Measurements from ENCODE around the gene TMEM17.
"Not testable (repeated sequence)": the region's sequence is repeated elsewhere in the genome, so short reads cannot be mapped to it uniquely, and the experiment has no call there.

TMEM17 gene, protein sequence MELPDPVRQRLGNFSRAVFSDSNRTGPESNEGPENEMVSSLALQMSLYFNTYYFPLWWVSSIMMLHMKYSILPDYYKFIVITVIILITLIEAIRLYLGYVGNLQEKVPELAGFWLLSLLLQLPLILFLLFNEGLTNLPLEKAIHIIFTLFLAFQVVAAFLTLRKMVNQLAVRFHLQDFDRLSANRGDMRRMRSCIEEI

DNA sequence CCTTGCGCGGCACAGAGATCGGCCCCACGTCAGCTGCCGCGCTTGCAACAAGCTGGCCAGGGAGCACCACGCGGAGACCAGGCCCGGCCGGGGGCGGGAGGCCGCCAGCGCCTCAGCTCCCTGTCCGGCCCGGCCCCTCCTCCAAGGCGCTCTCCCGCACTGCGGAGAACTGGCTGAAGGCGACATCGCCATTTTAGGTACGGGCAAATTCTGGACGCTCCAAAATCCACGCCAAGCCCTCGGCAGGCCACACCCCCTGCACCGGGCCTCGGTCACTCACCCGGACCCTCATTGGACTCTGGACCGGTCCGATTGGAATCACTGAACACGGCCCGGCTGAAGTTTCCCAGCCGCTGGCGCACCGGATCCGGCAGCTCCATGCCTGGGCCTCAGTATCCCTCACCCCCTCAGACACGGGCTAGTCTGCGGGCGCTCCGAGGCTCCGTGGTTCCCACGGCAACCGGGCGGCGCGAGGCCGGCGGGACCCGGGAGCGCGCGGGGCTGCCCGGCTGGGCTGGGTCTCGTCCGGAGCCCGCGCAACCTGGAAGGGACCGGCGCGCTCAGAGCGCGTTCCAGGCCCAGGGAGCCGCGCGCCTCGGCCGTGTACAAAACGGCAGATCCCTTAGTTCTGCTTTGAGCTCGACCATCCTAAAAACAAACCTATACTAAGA, at the start of gene TMEM17:
TSS of gene TMEM17 (minus strand) at position 446 of the 671 bp plus-strand sequence. CDS start at position 380, 66 bp downstream.
- DNase-seq (ENCODE audit: low read depth in 2 of 2) = peak; percentile 62 to 65

DNA sequence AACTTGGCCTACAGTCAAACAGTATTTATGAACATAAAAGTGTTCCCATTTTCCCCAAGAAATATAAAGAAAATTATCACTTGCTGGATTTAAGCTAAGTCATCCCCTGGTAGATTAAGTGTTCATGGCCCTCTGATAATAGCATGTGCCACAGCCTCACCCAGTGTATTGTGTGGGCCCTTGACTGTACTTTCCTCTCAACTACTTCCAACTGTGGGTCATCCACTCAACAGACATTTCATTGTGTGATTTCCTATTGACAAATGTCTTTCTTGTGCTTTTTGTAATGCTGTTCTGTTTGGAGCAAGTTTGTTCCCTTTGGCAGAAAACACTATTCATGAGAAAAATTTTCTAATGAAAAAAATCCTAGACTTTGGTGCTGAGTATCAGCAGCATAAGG, 48.4 kb upstream of the TMEM17 start:
- DNase-seq (ENCODE audit: low read depth in 2 of 2) = no peak

DNA sequence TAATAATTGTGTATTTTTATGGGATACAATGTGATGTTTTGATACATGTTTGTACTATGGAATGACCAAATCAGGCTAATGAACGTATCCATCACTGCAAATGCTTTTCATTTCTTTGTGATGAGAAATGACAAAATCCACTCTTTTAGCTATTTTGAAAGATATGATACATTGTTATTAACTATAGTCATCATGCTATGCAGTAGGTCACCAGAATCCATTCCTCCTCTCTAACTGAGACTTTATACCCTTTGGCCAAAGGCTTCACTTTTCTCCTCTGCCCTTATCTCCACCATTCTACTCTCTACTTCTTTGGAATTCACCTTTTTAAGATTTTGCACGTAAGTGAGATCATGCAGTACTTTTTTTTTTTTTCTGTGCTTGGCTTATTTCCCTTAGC, 44.5 kb upstream of the TMEM17 start:
- peak in 1 of 2 experiments; percentile 10 for DNase-seq (ENCODE audit: low read depth in 2 of 2)

DNA sequence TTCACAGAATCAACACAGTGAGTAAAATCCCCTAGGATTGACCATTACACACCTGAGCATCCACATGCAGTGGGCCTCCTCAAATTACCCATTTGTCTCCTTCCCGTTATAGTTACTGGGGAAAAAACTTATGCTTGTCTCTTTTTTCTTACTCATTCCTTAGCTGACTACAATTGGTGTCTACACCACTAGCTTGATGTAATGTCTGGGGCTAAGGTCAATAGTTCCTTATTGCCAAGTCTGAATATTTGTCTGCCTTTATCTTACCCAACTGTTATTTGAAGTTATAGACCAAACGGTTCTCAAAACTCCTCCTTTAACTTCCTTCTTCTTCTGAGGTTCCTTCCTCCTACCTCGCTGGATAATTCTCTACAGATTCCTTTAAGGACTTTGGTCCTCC, 41.9 kb upstream of the TMEM17 start:
- DNase-seq (ENCODE audit: low read depth in 2 of 2) = no peak

DNA sequence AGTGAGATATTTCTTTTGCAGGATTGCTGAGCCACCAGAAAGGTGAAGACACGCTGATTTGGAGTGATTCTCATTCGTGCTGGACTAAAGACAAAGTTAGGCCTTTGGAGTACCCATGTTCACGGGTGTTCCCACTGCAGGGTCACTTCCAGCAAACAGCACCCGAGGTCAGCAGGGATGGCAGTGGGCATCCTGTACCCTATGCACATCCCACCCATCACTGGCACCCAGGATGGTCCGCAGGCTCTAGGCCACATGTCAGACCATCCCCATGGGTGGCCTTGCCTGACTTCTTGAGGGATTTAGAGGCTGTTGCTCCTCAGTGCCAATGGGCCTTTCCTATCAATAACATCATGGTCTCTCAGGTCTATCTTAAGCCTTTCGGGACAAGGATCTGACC, 39.3 kb upstream of the TMEM17 start:
- no peak for DNase-seq (ENCODE audit: low read depth in 2 of 2)

DNA sequence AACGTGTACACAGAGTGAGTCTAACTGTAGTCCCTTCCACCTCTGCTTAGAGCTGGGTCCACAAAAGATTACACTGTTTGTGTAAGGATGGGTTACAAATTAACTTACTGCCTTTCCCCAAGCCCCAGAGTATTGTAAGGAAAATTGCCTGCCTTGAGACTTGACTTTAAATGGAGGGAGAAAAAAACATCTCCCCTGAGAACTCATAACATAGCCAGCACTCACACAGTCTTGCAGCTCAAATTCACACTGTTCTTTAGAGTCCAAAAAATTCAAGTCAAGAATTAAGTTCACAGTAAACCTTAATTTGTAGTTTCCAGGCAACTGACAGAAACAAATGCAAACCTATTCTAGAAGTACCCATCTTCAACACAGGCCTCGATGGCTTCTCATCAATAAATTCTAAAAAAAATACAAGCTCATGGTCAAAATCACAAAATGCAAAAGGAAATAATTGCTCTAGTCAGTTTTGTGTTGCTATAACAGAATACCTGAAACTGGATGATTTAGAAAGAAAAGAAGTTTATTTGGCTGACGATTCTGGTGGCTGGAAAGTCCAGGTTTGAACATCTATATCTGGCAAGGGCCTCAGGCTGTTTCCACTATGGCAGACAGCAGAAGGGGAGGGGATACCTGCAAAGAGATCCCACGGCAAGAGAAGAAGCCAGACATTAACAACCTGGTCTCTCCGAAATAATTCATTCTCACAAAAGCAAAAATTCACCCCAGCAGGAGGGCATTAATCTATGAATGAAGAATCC, 34.6 kb upstream of the TMEM17 start:
- DNase-seq (ENCODE audit: low read depth in 2 of 2) = no peak

DNA sequence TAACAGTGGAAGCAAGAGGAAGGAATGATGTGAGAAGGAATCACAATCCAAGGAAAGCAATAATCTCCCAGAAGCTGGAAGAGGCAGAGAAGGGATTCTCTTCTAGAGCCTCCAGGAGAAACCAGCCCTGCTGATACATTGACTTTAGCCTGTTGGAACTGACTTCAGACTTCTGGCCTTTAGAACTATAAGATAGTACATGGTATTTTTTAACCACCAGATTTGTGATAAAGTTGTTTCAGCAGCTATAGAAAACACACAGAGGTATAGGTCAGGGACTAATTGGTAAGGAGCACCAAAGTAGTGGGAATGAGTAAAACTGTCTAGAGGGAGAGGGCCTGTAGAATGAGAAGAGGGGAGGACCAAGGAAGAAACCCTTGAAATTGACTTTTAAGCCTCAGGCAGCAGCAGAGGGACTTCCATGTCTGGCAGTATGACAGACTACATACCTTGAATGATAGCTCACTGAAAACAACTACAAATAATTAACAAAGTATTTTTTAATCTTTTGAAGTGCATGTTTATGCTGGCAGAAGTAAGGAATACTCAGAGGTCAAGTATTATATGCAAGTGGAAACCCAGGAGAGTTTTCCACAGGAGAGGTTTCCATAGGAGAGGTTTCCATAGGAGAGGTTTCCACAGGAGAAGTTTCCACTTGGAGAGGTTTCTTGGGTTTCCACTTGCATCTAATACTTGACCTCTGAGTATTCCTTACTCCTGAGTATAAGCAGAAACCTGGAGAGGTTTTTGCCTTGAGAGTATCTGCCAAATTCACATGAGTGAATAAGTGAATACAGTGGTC, 33.8 kb upstream of the TMEM17 start:
- no peak for DNase-seq (ENCODE audit: low read depth in 2 of 2)

DNA sequence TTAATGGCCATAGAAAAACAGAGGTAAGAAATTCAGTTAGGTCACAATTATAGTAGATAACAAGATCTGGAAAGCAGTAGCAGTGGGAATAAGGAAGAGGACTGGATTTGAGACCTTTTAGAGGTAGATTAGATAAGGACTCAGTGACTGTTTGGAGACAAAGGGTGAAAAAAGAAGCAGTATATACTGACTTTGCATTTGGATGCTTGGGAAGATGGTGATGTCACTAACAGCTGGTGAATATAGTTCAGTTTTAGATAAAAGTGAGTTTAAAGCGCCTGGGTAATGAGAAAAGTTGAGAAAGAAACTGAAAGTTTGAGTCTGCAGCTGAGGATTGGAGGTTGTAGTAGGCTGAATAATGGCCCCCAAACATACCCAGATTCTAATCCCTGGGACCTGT, 32.8 kb upstream of the TMEM17 start:
- DNase-seq (ENCODE audit: low read depth in 2 of 2) = no peak

DNA sequence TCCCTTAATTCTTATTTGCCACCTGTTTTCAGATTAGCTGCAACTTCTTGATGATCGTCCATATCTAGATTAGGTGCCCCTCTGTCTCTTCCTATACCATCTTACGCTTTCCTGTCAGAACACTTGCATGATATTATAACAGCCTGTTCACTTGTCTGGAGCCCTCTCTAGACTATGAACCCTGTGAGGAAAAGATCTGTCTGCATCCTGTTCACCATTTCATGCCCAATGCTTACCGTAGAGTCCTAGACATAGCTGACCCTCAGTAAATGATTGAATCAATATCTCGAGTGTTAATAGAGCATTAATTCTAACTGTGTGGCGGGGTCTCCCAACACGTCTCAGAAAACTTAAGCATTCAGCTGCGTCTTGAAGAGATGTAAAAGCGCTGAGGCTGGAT, 31.8 kb upstream of the TMEM17 start:
- DNase-seq (ENCODE audit: low read depth in 2 of 2) = no peak

DNA sequence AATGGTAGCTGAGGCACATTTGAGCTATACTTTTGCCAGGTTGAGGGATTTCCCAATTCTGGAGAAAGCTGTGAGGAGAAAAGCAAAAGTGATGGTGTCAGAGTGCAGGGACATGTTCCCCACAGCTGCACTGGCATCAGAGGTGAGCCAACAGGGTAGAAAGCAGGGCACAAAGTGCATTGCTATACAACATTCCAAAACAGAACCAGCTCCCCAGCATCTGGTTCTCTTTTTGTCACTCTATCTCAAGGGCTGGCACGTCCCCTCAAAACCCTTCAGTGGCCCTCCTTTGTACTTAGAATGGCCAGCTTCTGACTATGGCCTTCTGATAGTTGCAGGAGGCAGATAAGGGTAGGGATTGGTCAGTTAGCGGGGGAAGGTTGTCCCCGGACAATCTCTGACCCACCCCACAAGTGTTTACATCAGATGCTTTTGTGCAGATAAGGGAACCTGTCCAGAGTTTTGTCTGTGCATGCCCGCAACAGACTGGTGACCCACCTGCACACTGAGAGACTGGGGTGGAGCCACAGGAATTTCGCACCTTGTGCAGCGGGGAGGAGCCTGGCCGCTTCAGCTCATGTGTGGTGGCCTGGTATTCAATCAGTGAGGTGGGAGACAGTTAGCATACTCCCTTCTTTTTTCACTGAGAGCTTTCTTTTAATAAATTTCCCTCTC, 31.0 kb upstream of the TMEM17 start:
- DNase-seq (ENCODE audit: low read depth in 2 of 2) = no peak

DNA sequence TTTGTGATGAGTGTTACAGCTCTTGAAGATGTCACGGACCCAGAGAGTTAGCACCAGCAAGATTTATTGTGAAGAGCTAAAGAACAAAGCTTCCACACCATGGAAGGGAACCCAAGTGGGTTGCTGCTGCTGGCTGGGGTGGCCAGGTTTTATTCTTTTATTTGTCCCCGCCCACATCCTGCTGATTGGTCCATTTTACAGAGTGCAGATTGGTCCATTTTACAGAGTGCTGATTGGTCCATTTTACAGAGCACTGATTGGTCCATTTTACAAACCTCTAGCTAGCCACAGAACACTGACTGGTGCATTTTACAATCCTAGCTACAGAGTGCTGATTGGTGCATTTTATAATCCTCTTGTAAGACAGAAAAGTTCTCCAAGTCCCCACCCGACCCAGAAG, 29.5 kb upstream of the TMEM17 start:
- not testable (repeated sequence) for DNase-seq (ENCODE audit: low read depth in 2 of 2)

DNA sequence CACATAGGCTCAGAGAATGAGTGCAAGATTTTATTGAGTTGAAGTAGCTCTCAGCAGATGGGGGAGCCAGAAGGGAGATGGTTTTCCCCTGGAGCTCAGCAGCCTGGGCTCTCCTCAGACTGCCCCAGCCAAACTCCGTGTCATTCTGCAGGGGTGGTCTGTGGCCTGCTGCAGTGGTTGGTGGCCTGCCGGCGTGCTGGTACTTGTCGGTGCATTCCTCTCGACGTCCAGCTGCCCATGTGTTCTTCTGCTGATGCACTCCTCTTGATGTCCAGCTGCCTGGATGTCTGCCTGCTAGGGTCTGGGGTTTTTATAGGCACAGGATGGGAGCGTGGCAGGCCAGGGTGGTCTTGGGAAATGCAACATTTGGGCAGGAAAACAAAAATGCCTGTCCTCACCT, 25.6 kb upstream of the TMEM17 start:
- no peak for DNase-seq (ENCODE audit: low read depth in 2 of 2)

DNA sequence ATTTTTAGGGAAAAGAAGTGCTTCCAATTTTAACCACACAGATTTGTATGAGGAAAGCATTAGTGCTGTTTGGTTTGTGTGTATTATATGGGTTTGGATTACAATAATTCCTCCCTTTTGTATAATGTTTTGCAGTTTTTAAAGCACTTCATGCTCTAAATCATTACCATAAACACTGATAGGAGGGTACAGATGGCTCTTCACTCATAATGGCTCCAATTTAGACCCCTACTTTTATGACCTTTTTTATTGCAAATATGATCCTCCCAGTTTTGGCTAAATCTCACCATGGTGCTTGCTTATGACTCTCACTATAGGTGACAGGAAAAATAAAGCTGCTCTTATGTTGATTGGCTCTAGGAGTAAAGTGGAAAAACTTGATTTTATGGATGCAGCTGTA, 23.8 kb upstream of the TMEM17 start:
- no peak for DNase-seq (ENCODE audit: low read depth in 2 of 2)

DNA sequence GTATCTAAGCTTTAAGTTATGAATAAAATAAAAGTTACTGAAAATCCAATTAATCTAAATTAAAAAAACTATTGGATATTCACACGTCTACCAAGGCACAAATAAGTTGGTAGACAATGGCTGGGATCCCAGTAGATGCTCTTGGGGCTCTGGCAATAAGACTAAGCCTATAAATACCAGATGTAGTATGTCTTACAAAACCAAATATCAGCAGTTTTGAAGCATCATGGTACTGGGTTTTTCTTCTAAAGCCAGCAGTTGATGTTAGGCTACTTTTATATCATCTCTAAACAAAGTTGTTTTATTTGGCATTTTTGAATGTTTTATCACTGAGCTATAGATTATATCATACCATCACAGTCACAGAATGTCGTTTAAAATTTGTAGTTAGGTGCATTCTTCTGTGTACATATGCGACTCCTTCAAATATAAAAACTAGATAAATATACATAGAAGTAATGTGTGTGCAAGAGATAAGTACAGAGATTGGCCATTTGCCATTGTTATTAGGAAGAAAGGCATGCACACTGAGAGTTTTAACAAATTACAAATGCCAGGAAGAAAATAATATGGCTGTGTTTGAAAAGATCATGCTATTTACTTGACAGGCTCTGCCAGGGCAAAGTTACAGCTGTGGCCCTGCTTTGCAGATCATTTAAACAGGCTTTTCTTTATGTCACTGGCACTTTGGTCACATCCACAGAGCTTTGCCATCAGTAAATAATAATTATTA, 21.6 kb upstream of the TMEM17 start:
- DNase-seq (ENCODE audit: low read depth in 2 of 2) = no peak

DNA sequence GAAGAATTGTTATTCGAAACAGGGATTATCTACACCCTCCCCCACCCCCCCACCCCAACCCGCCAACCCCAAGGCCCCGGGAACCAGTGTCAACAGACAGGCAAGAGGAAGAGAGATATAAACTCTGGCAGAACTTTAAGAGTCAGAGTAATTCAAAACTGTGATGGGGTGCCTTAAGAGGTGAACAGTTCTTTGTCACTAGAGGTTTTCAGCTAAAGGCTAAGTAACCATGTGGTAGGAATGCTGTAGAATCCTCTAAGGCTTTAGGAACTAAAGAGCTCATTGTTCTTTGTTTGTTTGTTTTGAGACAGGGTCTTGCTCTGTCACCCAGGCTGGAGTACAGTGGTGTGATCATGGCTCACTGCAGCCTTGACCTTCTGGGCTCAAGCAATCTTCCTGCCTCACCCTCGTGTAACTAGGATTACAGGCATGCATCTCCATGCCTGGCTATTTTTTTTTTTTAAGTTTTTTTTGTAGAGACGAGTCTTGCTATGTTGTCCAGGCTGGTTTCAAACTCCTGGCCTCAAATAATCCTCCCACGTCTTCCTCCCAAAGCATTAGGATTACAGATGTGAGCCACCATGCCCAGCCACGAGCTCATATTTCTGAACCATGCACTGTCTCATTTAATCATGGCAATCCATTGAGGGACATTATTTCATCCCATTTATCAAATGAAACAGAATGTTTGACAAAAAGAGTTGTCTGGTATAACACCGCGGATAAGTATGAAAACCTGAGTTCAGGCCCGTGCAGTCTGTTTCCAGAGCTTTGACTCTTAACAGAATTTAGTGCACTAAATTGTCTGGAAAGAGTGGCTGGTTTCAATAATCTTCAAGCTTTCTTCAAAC, 20.8 kb upstream of the TMEM17 start:
- no peak for DNase-seq (ENCODE audit: low read depth in 2 of 2)

DNA sequence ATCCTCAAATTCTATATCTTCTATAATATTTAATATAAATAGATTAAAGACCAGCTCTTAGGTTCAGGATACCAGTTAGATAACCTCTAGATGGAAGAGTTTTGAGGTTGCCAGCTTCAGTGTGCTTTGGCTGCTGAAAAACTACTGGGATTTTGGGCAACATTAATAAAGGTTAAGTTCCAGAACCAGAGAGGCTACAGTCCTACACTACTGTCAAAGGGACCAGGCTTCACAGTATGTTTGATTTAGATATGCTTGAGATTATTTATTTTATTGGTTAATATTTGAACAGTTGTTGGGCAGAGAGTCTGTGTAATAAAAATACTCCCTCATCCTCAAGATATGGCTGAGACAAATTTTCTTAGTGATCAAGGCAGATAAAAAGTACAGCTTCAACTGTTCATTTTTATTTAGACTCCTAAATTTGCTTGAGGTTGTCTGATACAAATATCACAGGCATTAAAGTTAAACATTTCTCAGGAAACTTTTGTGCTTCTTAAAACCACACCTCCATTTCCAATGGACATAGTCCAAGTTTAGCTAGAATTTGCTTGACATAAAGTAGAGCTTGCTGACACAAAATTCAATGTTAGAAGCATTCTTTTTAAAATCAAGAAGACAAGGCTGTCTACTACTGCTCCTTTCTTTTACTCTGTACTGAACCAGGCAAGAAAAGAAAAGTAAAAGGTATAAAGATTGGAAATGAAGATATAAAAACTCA, 19.7 kb upstream of the TMEM17 start:
- no peak for DNase-seq (ENCODE audit: low read depth in 2 of 2)

DNA sequence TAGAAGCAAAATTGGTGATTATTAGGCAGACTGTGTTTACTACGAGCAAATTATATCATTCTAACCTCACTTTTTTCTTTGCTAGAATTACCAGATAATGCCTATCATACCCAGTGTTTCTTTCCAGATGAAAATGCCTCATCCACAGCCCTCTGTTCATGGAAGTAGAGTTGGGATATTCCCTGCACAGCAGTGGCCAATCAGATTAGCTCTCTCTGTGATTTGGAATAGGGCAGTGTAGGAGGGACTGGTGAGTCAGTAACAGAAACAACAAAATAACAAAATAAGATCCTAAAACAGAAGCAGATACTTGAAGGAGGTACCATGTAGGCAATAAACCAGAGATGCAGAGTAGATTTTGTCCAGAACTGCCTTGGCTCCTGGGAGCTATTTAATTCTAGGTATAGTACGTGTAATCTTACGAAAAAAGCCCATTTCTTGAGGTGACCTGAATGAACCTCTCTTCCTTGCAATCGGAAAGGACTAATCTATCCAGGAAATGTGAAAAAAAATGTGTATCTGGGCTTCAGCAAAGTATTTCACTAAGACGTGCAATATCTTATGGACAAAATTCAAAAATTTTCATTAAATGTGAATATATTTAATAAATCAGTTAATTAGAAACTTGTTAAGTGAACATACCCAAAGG, 18.4 kb upstream of the TMEM17 start:
- DNase-seq (ENCODE audit: low read depth in 2 of 2) = no peak

DNA sequence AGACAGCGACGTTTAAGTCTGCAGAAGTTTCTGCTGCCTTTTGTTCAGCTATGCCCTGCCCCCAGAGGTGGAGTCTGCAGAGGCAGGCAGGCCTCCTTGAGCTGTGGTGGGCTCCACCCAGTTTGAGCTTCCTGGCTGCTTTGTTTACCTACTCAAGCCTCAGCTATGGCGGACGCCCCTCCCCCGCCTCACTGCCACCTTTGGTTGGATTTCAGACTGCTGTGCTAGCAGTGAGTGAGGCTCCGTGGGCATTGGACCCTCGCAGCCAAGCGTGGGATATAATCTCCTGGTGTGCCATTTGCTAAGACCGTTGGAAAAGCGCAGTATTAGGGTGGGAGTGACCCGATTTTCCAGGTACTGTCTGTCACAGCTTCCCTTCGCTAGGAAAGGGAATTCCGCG, 15.1 kb upstream of the TMEM17 start:
- not testable (repeated sequence) for DNase-seq (ENCODE audit: low read depth in 2 of 2)

DNA sequence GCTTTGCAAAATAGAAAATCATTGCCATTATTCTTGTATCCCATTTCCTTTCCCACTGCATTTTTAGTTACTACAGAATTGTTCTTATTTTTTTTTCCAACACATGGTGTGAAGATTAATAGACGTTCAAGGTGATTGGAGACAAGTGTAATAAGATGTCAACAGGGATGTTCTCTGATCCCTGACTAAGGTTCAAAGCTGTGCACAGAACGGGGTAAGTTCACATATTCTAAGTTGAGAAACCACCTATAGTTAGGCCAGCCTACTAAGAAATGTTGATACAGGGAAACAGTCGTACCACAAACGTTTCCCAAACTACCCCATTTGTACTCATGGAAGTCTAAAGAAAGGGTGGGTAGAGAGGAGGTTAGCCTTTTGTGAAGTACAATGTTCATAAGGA, 6.4 kb upstream of the TMEM17 start:
- DNase-seq (ENCODE audit: low read depth in 2 of 2) = no peak
